ENCODE data around the gene CCM2. TPM values are rescaled to one million over a fixed set of nuclear protein-coding genes. Genes with fewer than 3 reads are reported as not detected.
A peak's percentile ranks its signal among the peaks of the same experiment; 100 is the strongest.

The CCM2 gene
- total RNA-seq, 1 donor from 2014 or later, result 89.0 TPM

- Mint-ChIP-seq H3K27ac (peak overlapping the region; percentile 92), H3K36me3 (ENCODE audit: low read depth) (peaks cover 60% of the 10 kb centered on the region), H3K4me3 (peak overlapping the region; percentile 92), H3K9me3 (no peaks in the 10 kb centered on the region), H3K4me1 (peaks cover 69% of the 10 kb centered on the region), H3K27me3 (no peaks in the 10 kb centered on the region)
- intact Hi-C loops (cut with micrococcal nuclease), result loop anchor here (1.0 kb wide), 1 partner anchor 8 kb away; no protein-coding TSS in a partner anchor
- CTCF ChIA-PET, result no interaction called here
- POLR2A ChIA-PET, result interaction anchor here (0.6 to 13.0 kb wide), 12 partner anchors 9 to 1326 kb away, joined by 3 to 325 read pairs (median 4); partner anchors contain the start of genes CCM2, DDX56, H2AZ2 and PPIA
- ATAC-seq (ENCODE audit: low read depth) (no peak), DNase-seq (no peak)
- TF ChIP-seq, protein P1, sequence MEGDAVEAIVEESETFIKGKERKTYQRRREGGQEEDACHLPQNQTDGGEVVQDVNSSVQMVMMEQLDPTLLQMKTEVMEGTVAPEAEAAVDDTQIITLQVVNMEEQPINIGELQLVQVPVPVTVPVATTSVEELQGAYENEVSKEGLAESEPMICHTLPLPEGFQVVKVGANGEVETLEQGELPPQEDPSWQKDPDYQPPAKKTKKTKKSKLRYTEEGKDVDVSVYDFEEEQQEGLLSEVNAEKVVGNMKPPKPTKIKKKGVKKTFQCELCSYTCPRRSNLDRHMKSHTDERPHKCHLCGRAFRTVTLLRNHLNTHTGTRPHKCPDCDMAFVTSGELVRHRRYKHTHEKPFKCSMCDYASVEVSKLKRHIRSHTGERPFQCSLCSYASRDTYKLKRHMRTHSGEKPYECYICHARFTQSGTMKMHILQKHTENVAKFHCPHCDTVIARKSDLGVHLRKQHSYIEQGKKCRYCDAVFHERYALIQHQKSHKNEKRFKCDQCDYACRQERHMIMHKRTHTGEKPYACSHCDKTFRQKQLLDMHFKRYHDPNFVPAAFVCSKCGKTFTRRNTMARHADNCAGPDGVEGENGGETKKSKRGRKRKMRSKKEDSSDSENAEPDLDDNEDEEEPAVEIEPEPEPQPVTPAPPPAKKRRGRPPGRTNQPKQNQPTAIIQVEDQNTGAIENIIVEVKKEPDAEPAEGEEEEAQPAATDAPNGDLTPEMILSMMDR (IDR thresholded peaks at IDR 0.05), result no peak
These were observed 22.1 kb upstream of the CCM2 start for GRCh38 chr7:44977959-44978335.

GRCh38 chr7:44978511-44979366, 21.3 kb upstream of the CCM2 start, which contains the start of gene MYO1G:
TSS of gene MYO1G (minus strand) at chr7:44979015. CDS start at chr7:44978961, 54 bp downstream.
- no peaks in the 10 kb centered on the region for H3K27me3 Mint-ChIP-seq
- ATAC-seq (ENCODE audit: low read depth), result peak; percentile 73
- TF ChIP-seq, protein P1 (IDR thresholded peaks at IDR 0.05), result no peak
- peaks cover 63% of the 10 kb centered on the region for H3K36me3 Mint-ChIP-seq (ENCODE audit: low read depth)
- peak; percentile 69 for DNase-seq
- peaks cover 75% of the 10 kb centered on the region for H3K4me1 Mint-ChIP-seq
- peak within 1 kb of the TSS; percentile 92 for H3K27ac Mint-ChIP-seq
- H3K9me3 Mint-ChIP-seq, result no peaks in the 10 kb centered on the region
- POLR2A ChIA-PET, result interaction anchor here (0.5 to 13.0 kb wide), 24 partner anchors 8 to 1327 kb away, joined by 3 to 325 read pairs (median 5); partner anchors contain the start of genes CCM2, DDX56, H2AZ2 and PPIA
- intact Hi-C loops (cut with micrococcal nuclease), result loop anchor here (1.0 kb wide), 6 partner anchors 17 to 227 kb away; partner anchors contain the start of genes PURB and TBRG4
- H3K4me3 Mint-ChIP-seq, result peak within 1 kb of the TSS; percentile 92
- CTCF ChIA-PET, result interaction anchor here (2.1 kb wide), 1 partner anchor 23 kb away, joined by 8 read pairs; no protein-coding TSS in a partner anchor

- TF ChIP-seq, protein P1 (IDR thresholded peaks at IDR 0.05), result no peak
- CTCF ChIA-PET, result interaction anchor here (1.0 to 2.1 kb wide), 2 partner anchors 18 to 22 kb away, joined by 3 to 8 read pairs; no protein-coding TSS in a partner anchor
- no peak for ATAC-seq (ENCODE audit: low read depth)
- peaks cover 81% of the 10 kb centered on the region for H3K4me1 Mint-ChIP-seq
- peak overlapping the region; percentile 92 for H3K27ac Mint-ChIP-seq
- DNase-seq, result no peak
- H3K9me3 Mint-ChIP-seq, result no peaks in the 10 kb centered on the region
- peak overlapping the region; percentile 92 for H3K4me3 Mint-ChIP-seq
- no peaks in the 10 kb centered on the region for H3K27me3 Mint-ChIP-seq
- intact Hi-C loops (cut with micrococcal nuclease), result loop anchor here (1.0 to 5.0 kb wide), 10 partner anchors 16 to 788 kb away; partner anchors contain the start of genes PURB, TBRG4 and TMED4
- POLR2A ChIA-PET, result interaction anchor here (0.6 to 13.0 kb wide), 27 partner anchors 7 to 1054 kb away, joined by 3 to 325 read pairs (median 5); partner anchors contain the start of genes CCM2, DDX56, H2AZ2 and OGDH
- H3K36me3 Mint-ChIP-seq (ENCODE audit: low read depth), result peaks cover 66% of the 10 kb centered on the region
These were observed 20.3 kb upstream of the CCM2 start for GRCh38 chr7:44979481-44980392.

GRCh38 chr7:44980393-44981034, 19.5 kb upstream of the CCM2 start:
- H3K9me3 Mint-ChIP-seq, result no peaks in the 10 kb centered on the region
- CTCF ChIA-PET, result interaction anchor here (1.0 to 2.1 kb wide), 2 partner anchors 18 to 21 kb away, joined by 3 to 8 read pairs; no protein-coding TSS in a partner anchor
- DNase-seq (peak; percentile 56), ATAC-seq (ENCODE audit: low read depth) (peak; percentile 63)
- POLR2A ChIA-PET, result interaction anchor here (0.6 to 13.0 kb wide), 18 partner anchors 8 to 1054 kb away, joined by 3 to 325 read pairs (median 5); partner anchors contain the start of genes CCM2, DDX56, H2AZ2 and OGDH
- H3K27ac Mint-ChIP-seq, result peak overlapping the region; percentile 92
- intact Hi-C loops (cut with micrococcal nuclease), result loop anchor here (1.0 to 5.0 kb wide), 4 partner anchors 65 to 787 kb away; partner anchors contain the start of gene TMED4
- H3K4me3 Mint-ChIP-seq, result peak overlapping the region; percentile 74
- no peaks in the 10 kb centered on the region for H3K27me3 Mint-ChIP-seq
- H3K36me3 Mint-ChIP-seq (ENCODE audit: low read depth), result peaks cover 66% of the 10 kb centered on the region
- TF ChIP-seq, protein P1 (IDR thresholded peaks at IDR 0.05), result no peak
- H3K4me1 Mint-ChIP-seq, result peaks cover 86% of the 10 kb centered on the region

Measured in activated B cell treated with CpG ODN at 0.5 μM for 24 hours (primary cell).